SK-N-MC (cell line): ENCODE data around the gene SHISA6.

Experiments
- DNase-seq: peaks from one replicate; pipeline ENCODE4 v3.0.0-alpha.2; 2011; ENCODE audit warnings: low read depth, low spot score
- H3K27ac ChIP-seq: fragments of 200-600 bp; sonication (generic); 2 replicates; pipeline ENCODE4 v1.5.1; 2016; ENCODE audit warnings: mixed run types
- H3K36me3 ChIP-seq: fragments of 200-600 bp; sonication (generic); 2 replicates; pipeline ENCODE4 v1.6.1; 2017; ENCODE audit warnings: antibody characterized with exemption, low read length, mixed read lengths; ENCODE audit not compliant: insufficient read depth
- H3K4me3 ChIP-seq: fragments of 200-600 bp; sonication (generic); 2 replicates; pipeline ENCODE4 v1.5.1; 2016
- H3K9ac ChIP-seq: fragments of 200-600 bp; sonication (generic); 2 replicates; pipeline ENCODE4 v1.8.0; 2017; ENCODE audit warnings: mixed run types, mixed read lengths; ENCODE audit not compliant: insufficient read length
- H3K9me3 ChIP-seq: fragments of 200-600 bp; sonication (generic); 2 replicates; pipeline ENCODE4 v1.6.1; 2017; ENCODE audit warnings: low read depth, mild to moderate bottlenecking, antibody characterized with exemption, low read length, moderate library complexity, mixed read lengths
- EZH2 ChIP-seq: fragments of 200-600 bp; sonication (generic); IDR thresholded peaks from one replicate; pipeline ENCODE4 v1.6.1; 2017; ENCODE audit warnings: antibody characterized with exemption
- FOXP2 ChIP-seq: optimal IDR thresholded peaks from 2 replicates; pipeline ENCODE3; 2011; ENCODE audit warnings: mild to moderate bottlenecking, moderate library complexity; ENCODE audit not compliant: insufficient read depth; ENCODE audit errors: extremely low read length, control extremely low read depth
- POLR2AphosphoS5 ChIP-seq: IDR thresholded peaks from 2 replicates; pipeline ENCODE4 v1.6.1; 2012; ENCODE audit warnings: mild to moderate bottlenecking, low read depth, low read length, borderline replicate concordance

The SHISA6 gene

GRCh38 chr17:11274106-11274505 lies 33.1 kb downstream of the SHISA6 start:
- TF ChIP-seq POLR2AphosphoS5 (no peak), EZH2 (no peak), FOXP2 (no peak)
- no peaks in the 10 kb centered on the region for H3K9me3 ChIP-seq

GRCh38 chr17:11276486-11276885 lies 35.5 kb downstream of the SHISA6 start:
- Histone ChIP-seq H3K36me3 (no peaks in the 10 kb centered on the region), H3K9ac (no peak overlapping the region), H3K4me3 (no peak overlapping the region), H3K9me3 (no peaks in the 10 kb centered on the region), H3K27ac (no peak overlapping the region)
- TF ChIP-seq POLR2AphosphoS5 = no peak
- no peak for TF ChIP-seq FOXP2
- no peak for TF ChIP-seq EZH2
- no peak for DNase-seq

More at GRCh38 chr17:11274106-11274505, 33.1 kb downstream of the SHISA6 start:
- Histone ChIP-seq H3K27ac (no peak overlapping the region), H3K9ac (no peak overlapping the region), H3K36me3 (no peaks in the 10 kb centered on the region), H3K4me3 (no peak overlapping the region)
- no peak for DNase-seq

GRCh38 chr17:11278186-11278991 lies 37.4 kb downstream of the SHISA6 start:
- Histone ChIP-seq H3K9me3 (no peaks in the 10 kb centered on the region), H3K4me3 (peak overlapping the region; percentile 40), H3K9ac (no peak overlapping the region), H3K36me3 (no peaks in the 10 kb centered on the region), H3K27ac (no peak overlapping the region)
- TF ChIP-seq EZH2 (no peak), FOXP2 (no peak), POLR2AphosphoS5 (no peak)
- no peak for DNase-seq

GRCh38 chr17:11278992-11279270 lies 37.9 kb downstream of the SHISA6 start:
- DNase-seq = no peak
- TF ChIP-seq POLR2AphosphoS5 (no peak), FOXP2 (no peak), EZH2 (no peak)
- Histone ChIP-seq H3K9ac (no peak overlapping the region), H3K27ac (no peak overlapping the region), H3K36me3 (no peaks in the 10 kb centered on the region), H3K4me3 (peak overlapping the region; percentile 40; the same call in 1 of the 2 replicates), H3K9me3 (no peaks in the 10 kb centered on the region)

- Histone ChIP-seq H3K9ac (no peak overlapping the region), H3K27ac (no peak overlapping the region), H3K36me3 (no peaks in the 10 kb centered on the region), H3K4me3 (no peak overlapping the region), H3K9me3 (no peaks in the 10 kb centered on the region)
- no peak for DNase-seq
- TF ChIP-seq POLR2AphosphoS5 (no peak), EZH2 (no peak), FOXP2 (no peak)
Measured at GRCh38 chr17:11279776-11280344, 38.8 kb downstream of the SHISA6 start.

- no peaks in the 10 kb centered on the region for H3K36me3 ChIP-seq
- H3K9ac ChIP-seq = no peak overlapping the region
- TF ChIP-seq POLR2AphosphoS5 = no peak
- TF ChIP-seq EZH2 = no peak
- TF ChIP-seq FOXP2 = no peak
- H3K4me3 ChIP-seq = no peak overlapping the region
- no peaks in the 10 kb centered on the region for H3K9me3 ChIP-seq
- no peak overlapping the region for H3K27ac ChIP-seq
- DNase-seq = no peak
Measured at GRCh38 chr17:11282586-11282985, 41.6 kb downstream of the SHISA6 start.

GRCh38 chr17:11284811-11285210 lies 43.8 kb downstream of the SHISA6 start:
- H3K36me3 ChIP-seq = no peaks in the 10 kb centered on the region
- TF ChIP-seq EZH2 = no peak
- TF ChIP-seq FOXP2 = no peak
- no peak for TF ChIP-seq POLR2AphosphoS5
- no peak overlapping the region for H3K27ac ChIP-seq
- no peak overlapping the region for H3K9ac ChIP-seq
- no peaks in the 10 kb centered on the region for H3K9me3 ChIP-seq
- H3K4me3 ChIP-seq = no peak overlapping the region
- DNase-seq = no peak

- no peak for DNase-seq
- no peaks in the 10 kb centered on the region for H3K9me3 ChIP-seq
- no peak overlapping the region for H3K4me3 ChIP-seq
- no peak overlapping the region for H3K27ac ChIP-seq
- no peak overlapping the region for H3K9ac ChIP-seq
- no peaks in the 10 kb centered on the region for H3K36me3 ChIP-seq
- TF ChIP-seq FOXP2 = no peak
- no peak for TF ChIP-seq POLR2AphosphoS5
- TF ChIP-seq EZH2 = no peak
Measured at GRCh38 chr17:11285946-11286345, 44.9 kb downstream of the SHISA6 start.

- Histone ChIP-seq H3K9me3 (no peaks in the 10 kb centered on the region), H3K4me3 (no peak overlapping the region), H3K27ac (no peak overlapping the region), H3K36me3 (no peaks in the 10 kb centered on the region), H3K9ac (no peak overlapping the region)
- TF ChIP-seq FOXP2 (no peak), POLR2AphosphoS5 (no peak), EZH2 (no peak)
- no peak for DNase-seq
Measured at GRCh38 chr17:11287791-11288190, 46.8 kb downstream of the SHISA6 start.
